K562 (cell line): ENCODE measurements around the gene ZFYVE28. TPM values are rescaled to one million over a fixed set of nuclear protein-coding genes. Genes with fewer than 3 reads are reported as not detected.

Source experiments
- BHLHE40 ChIP-seq: IDR thresholded peaks from 2 replicates; pipeline ENCODE4 v1.6.1; 2011; ENCODE audit warnings: low read length, improper control_type of control experiment
- COPS2 ChIP-seq: fragments of 450-650 bp; conservative IDR thresholded peaks from 2 replicates; pipeline ENCODE4 v1.6.1; 2016; ENCODE audit warnings: mild to moderate bottlenecking, moderate library complexity
- EZH2 ChIP-seq: IDR thresholded peaks from 2 replicates; pipeline ENCODE4 v1.6.1; 2012; ENCODE audit warnings: low read depth, mild to moderate bottlenecking, inconsistent platforms, low read length, borderline replicate concordance
- FOXA3 ChIP-seq, 2 experiments: fragments of 450-650 bp in 1 of 2; sonication (generic) in 1 of 2; formaldehyde crosslinking; IDR thresholded peaks in 1 of 2; conservative IDR thresholded peaks in 1 of 2; 2 replicates each; pipeline versions ENCODE4 v1.4.0 to v1.8.0; 2020 to 2022; ENCODE audit warnings: mild to moderate bottlenecking in 2 of 2, missing genetic modification reagents in 1 of 2
- LCOR ChIP-seq: sonication (generic); formaldehyde crosslinking; IDR thresholded peaks from 2 replicates; pipeline ENCODE4 v1.8.0; 2022; ENCODE audit warnings: mild to moderate bottlenecking, missing genetic modification reagents
- NCOA1 ChIP-seq: fragments of 450-650 bp; IDR thresholded peaks from 2 replicates; pipeline ENCODE4 v1.6.1; 2016; ENCODE audit warnings: low read depth
- POLR2B ChIP-seq: fragments of 450-650 bp; IDR thresholded peaks from 2 replicates; pipeline ENCODE4 v1.6.1; 2018; ENCODE audit warnings: low read depth; ENCODE audit not compliant: partially characterized antibody
- PTBP1 ChIP-seq: fragments of 200-400 bp; formaldehyde crosslinking; IDR thresholded peaks from 2 replicates; pipeline ENCODE4 v1.6.1; 2017; ENCODE audit warnings: low read depth, low read length
- SLC30A9 ChIP-seq: fragments of 250-450 bp; sonication (Bioruptor Pico); IDR thresholded peaks from 2 replicates; pipeline ENCODE4 v1.8.0; 2022; ENCODE audit warnings: mild to moderate bottlenecking, moderate library complexity
- SMAD3 ChIP-seq: fragments of 450-650 bp; formaldehyde crosslinking; conservative IDR thresholded peaks from 2 replicates; pipeline ENCODE4 v1.4.0; 2020; ENCODE audit warnings: mild to moderate bottlenecking
- SMAD4 ChIP-seq: fragments of 250-450 bp; sonication (Bioruptor Pico); conservative IDR thresholded peaks from 2 replicates; pipeline ENCODE4 v1.8.0; 2021; ENCODE audit warnings: inconsistent platforms, mild to moderate bottlenecking, moderate library complexity
- TEAD1 ChIP-seq, 2 experiments: fragments of 450-650 bp in 1 of 2; sonication (generic) in 1 of 2; formaldehyde crosslinking; IDR thresholded peaks; 2 replicates each; pipeline versions ENCODE4 v1.4.0 to v1.8.0; 2020 to 2022; ENCODE audit warnings: mild to moderate bottlenecking in 2 of 2, missing genetic modification reagents in 1 of 2
- U2AF2 ChIP-seq: fragments of 200-400 bp; formaldehyde crosslinking; optimal IDR thresholded peaks from 2 replicates; pipeline ENCODE3; 2017; ENCODE audit warnings: low read depth, mild to moderate bottlenecking, low read length
- polyA plus RNA-seq, 8 experiments: library from polyadenylated mRNA; depleted of rRNA in 4 of 8; stranded (reverse) in 5 of 8; unstranded in 3 of 8; fragments of >200 nt; fragmentation: Nextera tagmentation in 2 of 8; fragmentation: Illumina TruSeq in 1 of 8; extraction: Ambion mirVana in 2 of 8; extraction: Trizol in 1 of 8; gene quantifications; 2 replicates each; pipeline versions ENCODE4 v1.2.1 to v1.2.3, GENCODE V29; 2011 to 2014; ENCODE audit warnings: inconsistent platforms in 1 of 8, missing spikeins in 1 of 8
- total RNA-seq, 7 experiments: library from RNA; depleted of rRNA in 6 of 7; stranded (reverse); fragments of >200 nt in 6 of 7; fragmentation: Illumina TruSeq in 2 of 7; extraction: Trizol in 2 of 7; gene quantifications; 2 replicates each; pipeline versions ENCODE4 v1.2.1 to v1.2.3, GENCODE V29; 2011 to 2021; ENCODE audit warnings: low replicate concordance in 1 of 7
- TF ChIP-seq, protein P1 (sequence below), 3 experiments: IDR thresholded peaks in 2 of 3; conservative IDR thresholded peaks in 1 of 3; 2 replicates each; pipeline ENCODE4 v1.5.1; 2011 to 2012; ENCODE audit warnings: low read length in 3 of 3, mild to moderate bottlenecking in 3 of 3, control low read depth in 2 of 3, improper control_type of control experiment in 1 of 3, inconsistent platforms in 1 of 3, low read depth in 1 of 3, mixed read lengths in 1 of 3, moderate library complexity in 1 of 3; ENCODE audit not compliant: insufficient read depth in 2 of 3
- TF ChIP-seq, protein P2 (sequence below), 2 experiments: fragments of 250-450 bp in 1 of 2; fragments of 450-650 bp in 1 of 2; sonication (Bioruptor Pico) in 1 of 2; IDR thresholded peaks; 2 replicates each; pipeline versions ENCODE4 v1.6.1 to v1.8.0; 2016 to 2021; ENCODE audit warnings: mild to moderate bottlenecking in 2 of 2, moderate library complexity in 2 of 2, missing compliant biosample characterization in 1 of 2, missing genetic modification characterization in 1 of 2
- TF ChIP-seq, protein P3 (sequence below): sonication (generic); formaldehyde crosslinking; IDR thresholded peaks from 2 replicates; pipeline ENCODE4 v1.8.0; 2022; ENCODE audit warnings: mild to moderate bottlenecking, missing genetic modification reagents
- TF ChIP-seq, protein P4 (sequence below): fragments of 250-450 bp; sonication (Bioruptor Pico); IDR thresholded peaks from 2 replicates; pipeline ENCODE4 v1.4.0; 2020; ENCODE audit warnings: mild to moderate bottlenecking, moderate library complexity
- TF ChIP-seq, protein P5 (sequence below): sonication (generic); formaldehyde crosslinking; IDR thresholded peaks from 2 replicates; pipeline ENCODE4 v1.8.1; 2023; ENCODE audit warnings: mild to moderate bottlenecking, missing genetic modification reagents

ZFYVE28 gene
- total and polyA plus RNA-seq, 9 of the 15 experiments (the other 6 are each of a cell fraction or from before 2014, with no cell fraction given): 1.3 to 24.8 (median 8.9) TPM

DNA sequence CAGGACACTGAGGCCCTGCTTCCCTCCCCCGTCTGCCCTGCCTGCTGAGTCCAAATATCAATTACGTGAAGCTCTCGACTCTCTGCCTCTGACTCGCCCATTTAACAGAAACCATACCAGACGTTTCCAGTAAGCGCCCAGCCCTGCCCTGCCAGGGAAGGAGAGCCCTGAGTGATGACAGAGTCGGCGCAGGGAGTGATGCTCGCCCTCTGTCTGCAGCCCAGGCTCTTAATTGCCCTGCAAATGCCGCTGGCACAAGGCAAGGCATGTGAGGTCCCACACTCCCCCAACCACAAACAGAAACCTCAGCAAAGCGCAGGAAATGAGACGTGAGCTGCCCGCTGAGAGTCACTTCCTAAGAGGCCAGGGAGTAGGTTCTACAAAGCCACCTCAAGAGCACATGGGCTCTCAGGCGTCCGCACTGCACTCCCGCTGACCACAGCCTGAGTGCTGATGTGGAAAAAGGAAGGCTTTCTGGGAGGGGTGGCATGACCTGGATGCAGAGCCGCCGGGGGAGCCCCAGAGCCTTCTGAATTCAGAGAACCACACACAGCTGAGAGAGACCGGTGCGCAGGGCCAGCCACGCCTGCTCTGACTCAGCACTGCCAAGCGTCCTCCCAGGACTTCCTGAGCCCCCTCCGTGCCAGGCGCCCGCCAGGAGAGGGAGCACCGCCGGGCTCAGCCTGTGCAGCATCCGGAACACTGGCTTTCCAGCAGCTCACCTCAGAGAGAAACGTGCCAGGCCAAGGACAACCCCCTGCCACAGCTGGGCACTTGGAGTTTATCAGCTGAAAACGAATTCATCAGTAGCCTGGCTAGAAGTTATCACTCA, 5.3 kb downstream of the ZFYVE28 start (continued):
- TF ChIP-seq BHLHE40: peak; percentile 48; the same call in 1 of the 2 replicates
- TF ChIP-seq LCOR (CRISPR knock-in tag): no peak
- no peak for TF ChIP-seq COPS2
- TF ChIP-seq SMAD3 (CRISPR knock-in tag): no peak
- no peak; the same call in 1 of the 2 replicates for TF ChIP-seq NCOA1
- no peak for TF ChIP-seq PTBP1
- TF ChIP-seq, protein P1, sequence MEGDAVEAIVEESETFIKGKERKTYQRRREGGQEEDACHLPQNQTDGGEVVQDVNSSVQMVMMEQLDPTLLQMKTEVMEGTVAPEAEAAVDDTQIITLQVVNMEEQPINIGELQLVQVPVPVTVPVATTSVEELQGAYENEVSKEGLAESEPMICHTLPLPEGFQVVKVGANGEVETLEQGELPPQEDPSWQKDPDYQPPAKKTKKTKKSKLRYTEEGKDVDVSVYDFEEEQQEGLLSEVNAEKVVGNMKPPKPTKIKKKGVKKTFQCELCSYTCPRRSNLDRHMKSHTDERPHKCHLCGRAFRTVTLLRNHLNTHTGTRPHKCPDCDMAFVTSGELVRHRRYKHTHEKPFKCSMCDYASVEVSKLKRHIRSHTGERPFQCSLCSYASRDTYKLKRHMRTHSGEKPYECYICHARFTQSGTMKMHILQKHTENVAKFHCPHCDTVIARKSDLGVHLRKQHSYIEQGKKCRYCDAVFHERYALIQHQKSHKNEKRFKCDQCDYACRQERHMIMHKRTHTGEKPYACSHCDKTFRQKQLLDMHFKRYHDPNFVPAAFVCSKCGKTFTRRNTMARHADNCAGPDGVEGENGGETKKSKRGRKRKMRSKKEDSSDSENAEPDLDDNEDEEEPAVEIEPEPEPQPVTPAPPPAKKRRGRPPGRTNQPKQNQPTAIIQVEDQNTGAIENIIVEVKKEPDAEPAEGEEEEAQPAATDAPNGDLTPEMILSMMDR (IDR thresholded peaks at IDR 0.05 in 2 of 3, conservative IDR thresholded peaks at IDR 0.05 in 1 of 3; ENCODE audit: insufficient read depth in 2 of 3, low read depth in 1 of 3, low read length in 3 of 3): peak; percentile 40 to 55 (median 50); a peak in 5 of 6 replicates
- no peak for TF ChIP-seq TEAD1 (CRISPR knock-in tag; IDR thresholded peaks at IDR 0.05)
- TF ChIP-seq SLC30A9 (CRISPR knock-in tag): no peak
- TF ChIP-seq, protein P2, sequence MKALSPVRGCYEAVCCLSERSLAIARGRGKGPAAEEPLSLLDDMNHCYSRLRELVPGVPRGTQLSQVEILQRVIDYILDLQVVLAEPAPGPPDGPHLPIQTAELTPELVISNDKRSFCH (CRISPR knock-in tag; IDR thresholded peaks at IDR 0.05): no peak
- TF ChIP-seq, protein P2 (tag; IDR thresholded peaks at IDR 0.05): no peak
- no peak; the same call in none of the 2 replicates for TF ChIP-seq SMAD4 (CRISPR knock-in tag)
- TF ChIP-seq U2AF2: no peak
- TF ChIP-seq, protein P3, sequence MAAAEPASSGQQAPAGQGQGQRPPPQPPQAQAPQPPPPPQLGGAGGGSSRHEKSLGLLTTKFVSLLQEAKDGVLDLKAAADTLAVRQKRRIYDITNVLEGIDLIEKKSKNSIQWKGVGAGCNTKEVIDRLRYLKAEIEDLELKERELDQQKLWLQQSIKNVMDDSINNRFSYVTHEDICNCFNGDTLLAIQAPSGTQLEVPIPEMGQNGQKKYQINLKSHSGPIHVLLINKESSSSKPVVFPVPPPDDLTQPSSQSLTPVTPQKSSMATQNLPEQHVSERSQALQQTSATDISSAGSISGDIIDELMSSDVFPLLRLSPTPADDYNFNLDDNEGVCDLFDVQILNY: no peak
- no peak for TF ChIP-seq FOXA3 (CRISPR knock-in tag; conservative IDR thresholded peaks at IDR 0.05 in 1 of 2, IDR thresholded peaks at IDR 0.05 in 1 of 2)
- TF ChIP-seq EZH2: no peak
- TF ChIP-seq POLR2B: no peak
- TF ChIP-seq, protein P4, sequence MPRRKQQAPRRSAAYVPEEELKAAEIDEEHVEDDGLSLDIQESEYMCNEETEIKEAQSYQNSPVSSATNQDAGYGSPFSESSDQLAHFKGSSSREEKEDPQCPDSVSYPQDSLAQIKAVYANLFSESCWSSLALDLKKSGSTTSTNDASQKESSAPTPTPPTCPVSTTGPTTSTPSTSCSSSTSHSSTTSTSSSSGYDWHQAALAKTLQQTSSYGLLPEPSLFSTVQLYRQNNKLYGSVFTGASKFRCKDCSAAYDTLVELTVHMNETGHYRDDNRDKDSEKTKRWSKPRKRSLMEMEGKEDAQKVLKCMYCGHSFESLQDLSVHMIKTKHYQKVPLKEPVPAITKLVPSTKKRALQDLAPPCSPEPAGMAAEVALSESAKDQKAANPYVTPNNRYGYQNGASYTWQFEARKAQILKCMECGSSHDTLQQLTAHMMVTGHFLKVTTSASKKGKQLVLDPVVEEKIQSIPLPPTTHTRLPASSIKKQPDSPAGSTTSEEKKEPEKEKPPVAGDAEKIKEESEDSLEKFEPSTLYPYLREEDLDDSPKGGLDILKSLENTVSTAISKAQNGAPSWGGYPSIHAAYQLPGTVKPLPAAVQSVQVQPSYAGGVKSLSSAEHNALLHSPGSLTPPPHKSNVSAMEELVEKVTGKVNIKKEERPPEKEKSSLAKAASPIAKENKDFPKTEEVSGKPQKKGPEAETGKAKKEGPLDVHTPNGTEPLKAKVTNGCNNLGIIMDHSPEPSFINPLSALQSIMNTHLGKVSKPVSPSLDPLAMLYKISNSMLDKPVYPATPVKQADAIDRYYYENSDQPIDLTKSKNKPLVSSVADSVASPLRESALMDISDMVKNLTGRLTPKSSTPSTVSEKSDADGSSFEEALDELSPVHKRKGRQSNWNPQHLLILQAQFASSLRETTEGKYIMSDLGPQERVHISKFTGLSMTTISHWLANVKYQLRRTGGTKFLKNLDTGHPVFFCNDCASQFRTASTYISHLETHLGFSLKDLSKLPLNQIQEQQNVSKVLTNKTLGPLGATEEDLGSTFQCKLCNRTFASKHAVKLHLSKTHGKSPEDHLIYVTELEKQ (CRISPR knock-in tag): no peak
- TF ChIP-seq, protein P5, sequence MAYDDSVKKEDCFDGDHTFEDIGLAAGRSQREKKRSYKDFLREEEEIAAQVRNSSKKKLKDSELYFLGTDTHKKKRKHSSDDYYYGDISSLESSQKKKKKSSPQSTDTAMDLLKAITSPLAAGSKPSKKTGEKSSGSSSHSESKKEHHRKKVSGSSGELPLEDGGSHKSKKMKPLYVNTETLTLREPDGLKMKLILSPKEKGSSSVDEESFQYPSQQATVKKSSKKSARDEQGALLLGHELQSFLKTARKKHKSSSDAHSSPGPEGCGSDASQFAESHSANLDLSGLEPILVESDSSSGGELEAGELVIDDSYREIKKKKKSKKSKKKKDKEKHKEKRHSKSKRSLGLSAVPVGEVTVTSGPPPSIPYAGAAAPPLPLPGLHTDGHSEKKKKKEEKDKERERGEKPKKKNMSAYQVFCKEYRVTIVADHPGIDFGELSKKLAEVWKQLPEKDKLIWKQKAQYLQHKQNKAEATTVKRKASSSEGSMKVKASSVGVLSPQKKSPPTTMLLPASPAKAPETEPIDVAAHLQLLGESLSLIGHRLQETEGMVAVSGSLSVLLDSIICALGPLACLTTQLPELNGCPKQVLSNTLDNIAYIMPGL (CRISPR knock-in tag): no peak
